Suprapubic skin (tissue), 4 donors: ENCODE data around the gene ANKRD61. TPM values are rescaled to one million over a fixed set of nuclear protein-coding genes. Genes with fewer than 3 reads are reported as not detected.

Source experiments
- total RNA-seq, 4 donors: library from RNA; depleted of rRNA; stranded (reverse); fragments of >200 nt; gene quantifications; one replicate each; pipeline ENCODE4 v1.1.0, GENCODE V29; 2016

The ANKRD61 gene
- total RNA-seq, 4 donors from 2014 or later, result not detected

Other genes starting within 250 kb of the ANKRD61 start
- gene RNF216, start 249.7 kb upstream of the ANKRD61 start, total RNA-seq, result 10 to 100 TPM; 26.9 to 45.1 (median 34.1) TPM
- gene OCM, start 150.6 kb upstream of the ANKRD61 start, total RNA-seq, result not detected
- gene CCZ1, start 132.6 kb upstream of the ANKRD61 start, total RNA-seq, result 100 to 1,000 TPM in 1 of 4 donors, 10 to 100 TPM in 3; 49.8 to 103 (median 62.6) TPM
- gene RSPH10B, start 60.7 kb upstream of the ANKRD61 start, total RNA-seq, result 1 to 10 TPM in 1 of 4 donors, not detected in 3; 7.3 TPM
- 10 to 100 TPM; 16.3 to 40.6 (median 21.6) TPM for gene PMS2, start 22.3 kb upstream of the ANKRD61 start, total RNA-seq
- 10 to 100 TPM; 27.1 to 45.5 (median 38.5) TPM for gene AIMP2, start 22.1 kb upstream of the ANKRD61 start, total RNA-seq
- 100 to 1,000 TPM; 207 to 306 (median 243) TPM for gene EIF2AK1, start 27.8 kb downstream of the ANKRD61 start, total RNA-seq
- 10 to 100 TPM in 3 of 4 donors, 1 to 10 TPM in 1; 8.8 to 14.5 (median 11.9) TPM for gene USP42, start 73.6 kb downstream of the ANKRD61 start, total RNA-seq
- gene CYTH3, start 241.2 kb downstream of the ANKRD61 start, total RNA-seq, result 10 to 100 TPM; 29.8 to 55.7 (median 46.8) TPM